Caco-2 (cell line): ENCODE measurements around the gene ATF7IP2. TPM values are rescaled to one million over a fixed set of nuclear protein-coding genes. Genes with fewer than 3 reads are reported as not detected.
"Not testable (repeated sequence)": the region's sequence is repeated elsewhere in the genome, so short reads cannot be mapped to it uniquely, and the experiment has no call there.

Experiments
- BruUV-seq: library from RNA; stranded (reverse); fragments of 400-500 nt; replicated peaks from 2 replicates; lab custom pipeline; 2021; lab: Mats Ljungman, UMichigan
- CTCF ChIA-PET: fragments of 300-600 bp; sonication (Branson Sonifier 250); formaldehyde crosslinking; loops from one replicate; lab custom pipeline; 2022; ENCODE audit warnings: antibody characterized with exemption; lab: Charles Lee
- POLR2A ChIA-PET: fragments of 300-600 bp; sonication (Branson Sonifier 250); formaldehyde crosslinking; loops from one replicate; lab custom pipeline; 2022; ENCODE audit warnings: antibody characterized with exemption; lab: Charles Lee
- DNase-seq, 2 experiments: peaks; one replicate each; pipeline versions ENCODE4 v3.0.0 to v3.0.0-alpha.2; 2020 to 2022
- H3K27me3 ChIP-seq: replicated peaks from 2 replicates; pipeline ENCODE4 v1.6.0; 2011; ENCODE audit warnings: low read length; ENCODE audit not compliant: control insufficient read depth, insufficient read depth
- H3K36me3 ChIP-seq: 2 replicates; pipeline ENCODE4 v1.5.1; 2011; ENCODE audit warnings: low read length; ENCODE audit not compliant: control insufficient read depth, insufficient read depth
- H3K4me1 ChIP-seq: fragments of 250-450 bp; sonication (Bioruptor Pico); 2 replicates; pipeline ENCODE4 v1.5.1; 2020; ENCODE audit warnings: mild to moderate bottlenecking
- H3K4me3 ChIP-seq: 2 replicates; pipeline ENCODE4 v1.5.1; 2011; ENCODE audit warnings: low read depth, mild to moderate bottlenecking, control low read depth, low read length
- H3K9me3 ChIP-seq: fragments of 250-450 bp; sonication (Bioruptor Pico); 2 replicates; pipeline ENCODE4 v1.5.1; 2020; ENCODE audit warnings: mild to moderate bottlenecking, moderate library complexity
- H3K27ac Mint-ChIP-seq: one replicate; pipeline ENCODE4 v1.8.0; 2022; ENCODE audit warnings: mixed read lengths; ENCODE audit not compliant: unreplicated experiment
- H3K27me3 Mint-ChIP-seq: one replicate; pipeline ENCODE4 v1.8.0; 2022; ENCODE audit warnings: mixed read lengths; ENCODE audit not compliant: insufficient read depth, unreplicated experiment
- H3K36me3 Mint-ChIP-seq: one replicate; pipeline ENCODE4 v1.8.0; 2022; ENCODE audit warnings: mild to moderate bottlenecking, mixed read lengths; ENCODE audit not compliant: insufficient read depth, unreplicated experiment
- H3K4me1 Mint-ChIP-seq: one replicate; pipeline ENCODE4 v1.8.0; 2022; ENCODE audit warnings: low read depth, mixed read lengths; ENCODE audit not compliant: unreplicated experiment
- H3K4me3 Mint-ChIP-seq: one replicate; pipeline ENCODE4 v1.8.0; 2022; ENCODE audit warnings: mild to moderate bottlenecking, moderate library complexity, mixed read lengths; ENCODE audit not compliant: unreplicated experiment
- H3K9me3 Mint-ChIP-seq: one replicate; pipeline ENCODE4 v1.8.0; 2022; ENCODE audit warnings: mixed read lengths; ENCODE audit not compliant: unreplicated experiment
- CTCF ChIP-seq, 2 experiments: fragments of 200-600 bp in 1 of 2; IDR thresholded peaks; 1 replicate in 1 of 2; 2 replicates in 1 of 2; pipeline versions ENCODE4 v1.5.1 to v1.8.0; 2011 to 2022; ENCODE audit warnings: antibody characterized with exemption in 1 of 2, control low read depth in 1 of 2, inconsistent platforms in 1 of 2, low read depth in 1 of 2, low read length in 1 of 2, mild to moderate bottlenecking in 1 of 2, moderate library complexity in 1 of 2; ENCODE audit not compliant: insufficient read depth in 1 of 2, severe bottlenecking in 1 of 2, unreplicated experiment in 1 of 2
- intact Hi-C: fragments of 100-400 bp; cut with micrococcal nuclease; formaldehyde crosslinking; loops from one replicate; pipeline ENCODE4 v1.10.0; 2022; ENCODE audit not compliant: unreplicated experiment
- total RNA-seq: library from RNA; stranded (reverse); gene quantifications from 2 replicates; pipeline ENCODE4 v1.2.3, GENCODE V29; 2022

The ATF7IP2 gene
- total RNA-seq, 1 experiment from 2014 or later, result 16.4 TPM

- DNase-seq, result no peak
- peaks cover 12% of the 10 kb centered on the region for H3K9me3 ChIP-seq
- H3K4me1 Mint-ChIP-seq, result no peaks in the 10 kb centered on the region
- H3K36me3 Mint-ChIP-seq, result no peaks in the 10 kb centered on the region
- H3K4me3 ChIP-seq, result no peak overlapping the region
- no peak overlapping the region for H3K4me3 Mint-ChIP-seq
- no TSS peak for BruUV-seq
- no peak for TF ChIP-seq CTCF (IDR thresholded peaks at IDR 0.05; ENCODE audit: insufficient read depth in 1 of 2, low read depth in 1 of 2, low read length in 1 of 2, severe bottlenecking in 1 of 2, unreplicated experiment in 1 of 2)
- H3K4me1 ChIP-seq, result peaks cover 4% of the 10 kb centered on the region; the same call in 1 of the 2 replicates
- H3K27me3 Mint-ChIP-seq, result no peaks in the 10 kb centered on the region
- ChIA-PET POLR2A (no interaction called here), CTCF (no interaction called here)
- peaks cover 19% of the 10 kb centered on the region for H3K9me3 Mint-ChIP-seq
- intact Hi-C loops, result no loop called here
- no peaks in the 10 kb centered on the region for H3K36me3 ChIP-seq
- no peaks in the 10 kb centered on the region for H3K27me3 ChIP-seq
- H3K27ac Mint-ChIP-seq, result no peak overlapping the region
Observed at GRCh38 chr16:10355589-10355988, 30.3 kb upstream of the ATF7IP2 start.

GRCh38 chr16:10356870-10357842 is 28.7 kb upstream of the ATF7IP2 start:
- intact Hi-C loops, result no loop called here
- no peak for DNase-seq
- Histone ChIP-seq H3K36me3 (no peaks in the 10 kb centered on the region), H3K27me3 (no peaks in the 10 kb centered on the region), H3K4me3 (no peak overlapping the region), H3K4me1 (peaks cover 14% of the 10 kb centered on the region), H3K9me3 (peaks cover 19% of the 10 kb centered on the region)
- Mint-ChIP-seq H3K36me3 (no peaks in the 10 kb centered on the region), H3K9me3 (peaks cover 19% of the 10 kb centered on the region), H3K4me1 (no peaks in the 10 kb centered on the region), H3K27ac (no peak overlapping the region), H3K27me3 (no peaks in the 10 kb centered on the region), H3K4me3 (no peak overlapping the region)
- CTCF ChIA-PET, result no interaction called here
- no TSS peak for BruUV-seq
- no peak for TF ChIP-seq CTCF (IDR thresholded peaks at IDR 0.05; ENCODE audit: insufficient read depth in 1 of 2, low read depth in 1 of 2, low read length in 1 of 2, severe bottlenecking in 1 of 2, unreplicated experiment in 1 of 2)
- POLR2A ChIA-PET, result no interaction called here

- H3K4me3 Mint-ChIP-seq, BruUV-seq, CTCF ChIA-PET, H3K27me3 ChIP-seq, DNase-seq, H3K4me3 ChIP-seq, H3K36me3 ChIP-seq, H3K36me3 Mint-ChIP-seq, H3K27ac Mint-ChIP-seq, H3K27me3 Mint-ChIP-seq, H3K4me1 Mint-ChIP-seq: not testable (repeated sequence)
- H3K9me3 Mint-ChIP-seq, result peaks cover 16% of the 10 kb centered on the region
- intact Hi-C loops, result loop anchor here (2.0 to 5.0 kb wide), 3 partner anchors 29 to 146 kb away; no protein-coding TSS in a partner anchor
- Histone ChIP-seq H3K4me1 (peaks cover 22% of the 10 kb centered on the region), H3K9me3 (peaks cover 21% of the 10 kb centered on the region)
- POLR2A ChIA-PET, result interaction anchor here (0.6 kb wide), 1 partner anchor 1358 kb away, joined by 3 read pairs; no protein-coding TSS in a partner anchor
Observed at GRCh38 chr16:10361747-10362076, 24.1 kb upstream of the ATF7IP2 start.
